AG09319 (cell line): ENCODE measurements around the gene MSANTD1.

ENCODE experiments used
- DNase-seq: peaks from one replicate; pipeline ENCODE4 v3.0.0-alpha.2; 2010; ENCODE audit warnings: low read depth; ENCODE audit errors: extremely low read depth
- TF ChIP-seq, protein P1 (sequence below): IDR thresholded peaks from 2 replicates; pipeline ENCODE4 v1.5.1; 2011; ENCODE audit warnings: low read depth, mild to moderate bottlenecking, inconsistent platforms, low read length, moderate library complexity

MSANTD1 gene

DNA sequence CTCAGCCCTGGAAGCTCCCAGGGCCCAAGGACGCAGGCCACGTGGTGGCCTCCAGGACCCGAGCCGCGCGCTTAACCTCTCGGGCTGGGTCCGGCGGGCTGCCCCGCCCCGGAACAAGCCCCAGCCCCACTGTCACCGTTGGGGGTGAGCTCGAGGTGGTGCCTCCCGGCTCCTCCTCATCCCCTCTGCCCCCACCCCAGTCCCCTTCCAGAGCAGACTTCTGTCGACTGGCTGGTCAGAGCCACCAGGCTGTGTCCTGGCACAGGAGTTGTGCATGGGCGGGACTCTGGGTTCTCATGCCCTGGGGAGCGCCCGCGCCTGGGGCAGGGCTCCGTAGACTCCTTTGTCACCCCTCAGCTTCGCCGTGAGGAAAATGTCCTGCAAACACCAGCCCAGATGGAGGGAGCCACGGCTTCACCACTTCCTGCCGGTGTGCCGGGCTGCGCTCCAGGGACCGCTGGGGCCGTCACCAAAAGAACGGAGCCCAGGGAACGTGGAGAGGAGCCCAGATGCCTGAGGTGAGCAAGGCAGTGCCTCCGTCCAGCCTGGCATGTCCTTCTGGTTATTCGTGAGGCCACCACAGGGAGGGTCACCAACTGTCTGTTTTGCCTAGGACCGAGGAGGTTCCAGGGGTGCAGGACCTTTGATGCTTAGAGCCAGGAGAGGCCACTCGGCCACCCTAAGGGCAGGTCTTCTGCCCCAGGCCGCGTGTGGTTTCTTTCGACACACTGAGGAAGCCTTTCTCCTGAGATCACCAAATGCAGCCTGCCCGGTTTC lies 36.8 kb downstream of the MSANTD1 start:
- DNase-seq, result peak; percentile 54
- TF ChIP-seq, protein P1, sequence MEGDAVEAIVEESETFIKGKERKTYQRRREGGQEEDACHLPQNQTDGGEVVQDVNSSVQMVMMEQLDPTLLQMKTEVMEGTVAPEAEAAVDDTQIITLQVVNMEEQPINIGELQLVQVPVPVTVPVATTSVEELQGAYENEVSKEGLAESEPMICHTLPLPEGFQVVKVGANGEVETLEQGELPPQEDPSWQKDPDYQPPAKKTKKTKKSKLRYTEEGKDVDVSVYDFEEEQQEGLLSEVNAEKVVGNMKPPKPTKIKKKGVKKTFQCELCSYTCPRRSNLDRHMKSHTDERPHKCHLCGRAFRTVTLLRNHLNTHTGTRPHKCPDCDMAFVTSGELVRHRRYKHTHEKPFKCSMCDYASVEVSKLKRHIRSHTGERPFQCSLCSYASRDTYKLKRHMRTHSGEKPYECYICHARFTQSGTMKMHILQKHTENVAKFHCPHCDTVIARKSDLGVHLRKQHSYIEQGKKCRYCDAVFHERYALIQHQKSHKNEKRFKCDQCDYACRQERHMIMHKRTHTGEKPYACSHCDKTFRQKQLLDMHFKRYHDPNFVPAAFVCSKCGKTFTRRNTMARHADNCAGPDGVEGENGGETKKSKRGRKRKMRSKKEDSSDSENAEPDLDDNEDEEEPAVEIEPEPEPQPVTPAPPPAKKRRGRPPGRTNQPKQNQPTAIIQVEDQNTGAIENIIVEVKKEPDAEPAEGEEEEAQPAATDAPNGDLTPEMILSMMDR, result no peak

DNA sequence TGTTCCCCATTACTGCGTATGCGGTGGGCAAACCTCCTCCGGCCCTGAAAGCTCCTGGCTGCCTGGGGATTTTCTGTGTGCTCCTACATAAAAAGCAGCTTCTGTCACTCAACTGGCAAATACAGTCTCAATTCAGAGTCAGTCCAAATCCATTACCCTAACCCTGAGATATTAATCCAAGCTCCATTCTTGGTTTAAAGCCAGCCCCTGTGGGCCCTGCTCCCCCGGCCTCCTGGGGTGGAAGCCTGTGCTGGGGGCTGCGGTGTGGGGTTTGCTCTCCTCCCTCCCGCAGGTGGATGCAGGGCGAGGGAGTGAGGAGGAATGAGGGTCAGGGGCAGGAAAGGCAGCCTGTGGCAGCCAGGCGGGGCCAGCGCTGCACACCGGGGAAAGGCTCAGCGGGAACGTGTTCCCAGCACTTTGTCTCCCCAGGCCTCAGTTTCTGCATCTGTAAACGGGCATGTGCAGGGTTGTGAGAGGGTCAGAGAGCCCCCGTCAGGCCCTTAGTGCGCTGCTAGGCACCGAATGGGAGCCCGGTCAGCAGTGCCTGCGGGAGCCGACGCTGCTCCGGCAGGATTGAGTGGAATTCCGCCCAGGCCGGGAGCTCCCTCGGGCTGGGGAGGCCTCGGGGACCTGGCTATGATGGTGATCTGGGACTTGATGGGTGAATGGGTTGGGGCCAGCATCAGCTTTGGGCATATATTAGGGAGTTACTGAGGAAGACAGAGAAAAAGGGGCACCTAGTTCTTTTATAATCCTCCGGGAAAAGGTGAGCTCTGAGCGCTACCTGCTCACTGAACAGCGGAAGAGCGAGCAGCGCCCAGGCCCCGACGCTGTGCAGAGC lies 37.6 kb downstream of the MSANTD1 start:
- DNase-seq, result no peak
- TF ChIP-seq, protein P1, result no peak

DNA sequence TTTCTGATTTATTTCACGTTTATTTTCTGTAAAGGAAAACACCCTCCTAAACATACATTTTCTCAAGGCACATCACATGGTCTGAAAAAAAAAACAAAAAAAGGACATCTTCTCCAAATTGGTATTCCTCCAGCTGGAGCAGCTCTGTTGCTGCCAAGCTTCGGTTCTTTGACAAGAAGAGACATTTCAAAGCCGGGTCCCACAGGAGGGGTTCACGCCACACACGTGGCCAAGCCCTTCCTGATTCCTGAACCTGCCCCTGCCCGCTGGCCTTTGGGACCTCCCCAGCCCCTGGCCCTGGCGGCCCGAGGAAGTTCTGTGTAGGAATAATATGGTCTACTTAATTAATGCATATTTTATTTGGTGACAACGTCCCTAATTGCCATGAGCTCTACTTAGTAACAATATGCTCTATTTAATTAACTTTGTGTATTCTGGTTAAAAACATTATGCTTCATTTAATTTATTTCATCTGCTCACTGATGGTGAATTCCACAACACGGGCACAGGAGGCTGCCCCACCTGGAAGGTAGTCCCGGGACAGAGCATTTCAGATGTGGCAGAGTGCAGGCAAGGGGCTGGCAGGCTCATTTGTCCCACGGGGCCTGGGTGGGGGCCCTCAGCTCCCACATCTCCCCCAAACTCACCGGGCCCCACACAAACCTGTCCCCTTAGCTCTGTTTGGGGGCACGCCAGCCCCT lies 38.5 kb downstream of the MSANTD1 start:
- TF ChIP-seq, protein P1, result no peak
- no peak for DNase-seq

DNA sequence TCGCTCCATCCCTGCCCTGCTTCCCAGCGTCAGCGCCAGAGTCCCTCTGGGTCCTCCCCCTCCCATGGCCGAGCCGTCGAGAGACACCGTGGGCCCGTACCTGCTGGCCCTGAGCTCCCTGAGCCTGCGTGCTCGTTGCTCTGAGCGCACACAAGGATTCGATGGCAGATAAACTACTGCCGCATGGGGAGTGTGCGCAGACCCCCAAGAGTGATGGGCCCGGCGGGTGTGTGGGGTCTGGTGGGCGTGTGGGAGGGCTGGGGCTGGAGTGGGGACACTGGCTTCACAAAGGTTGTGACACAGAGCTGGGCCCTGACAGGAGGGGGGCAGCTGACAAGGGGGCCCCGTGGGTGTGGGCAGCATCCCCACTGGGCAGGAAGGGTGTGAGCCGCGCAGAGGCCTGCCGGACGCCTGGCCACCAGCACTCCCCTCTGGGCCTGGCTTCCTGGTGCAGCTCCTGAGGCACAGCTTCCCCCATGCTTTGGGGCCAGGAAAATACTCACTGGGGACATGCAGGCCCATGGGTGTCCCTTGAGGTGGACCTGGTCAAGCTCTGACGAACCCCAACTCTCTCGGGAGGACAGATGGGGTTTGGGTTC lies 39.1 kb downstream of the MSANTD1 start:
- DNase-seq, result no peak
- TF ChIP-seq, protein P1, result no peak

DNA sequence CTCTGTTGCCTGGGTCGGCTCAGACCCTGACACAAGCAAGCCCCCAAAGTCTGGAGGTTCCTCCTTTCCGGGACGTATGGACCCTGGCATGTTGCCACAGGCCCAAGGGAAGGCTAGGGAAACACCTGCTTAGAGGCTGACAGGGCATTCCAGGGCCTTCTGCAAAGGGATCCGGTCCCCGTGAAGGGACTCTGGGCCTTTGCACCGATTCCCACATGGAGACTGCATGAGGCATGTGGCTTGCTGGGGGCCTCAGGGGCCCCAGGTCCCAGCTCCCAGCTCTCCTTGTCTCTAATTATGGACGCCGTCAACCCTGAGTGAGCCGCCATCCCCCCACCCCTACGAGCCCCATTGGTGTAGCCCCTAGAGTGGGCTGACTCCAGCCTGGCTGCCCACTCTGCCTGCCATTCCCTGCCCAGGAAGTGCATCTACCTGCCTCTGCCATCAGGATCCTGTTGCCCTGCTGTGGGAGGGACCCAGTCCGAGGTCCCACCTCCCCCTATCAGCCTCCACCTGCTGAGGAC lies 39.7 kb downstream of the MSANTD1 start:
- no peak for DNase-seq
- TF ChIP-seq, protein P1, result no peak

DNA sequence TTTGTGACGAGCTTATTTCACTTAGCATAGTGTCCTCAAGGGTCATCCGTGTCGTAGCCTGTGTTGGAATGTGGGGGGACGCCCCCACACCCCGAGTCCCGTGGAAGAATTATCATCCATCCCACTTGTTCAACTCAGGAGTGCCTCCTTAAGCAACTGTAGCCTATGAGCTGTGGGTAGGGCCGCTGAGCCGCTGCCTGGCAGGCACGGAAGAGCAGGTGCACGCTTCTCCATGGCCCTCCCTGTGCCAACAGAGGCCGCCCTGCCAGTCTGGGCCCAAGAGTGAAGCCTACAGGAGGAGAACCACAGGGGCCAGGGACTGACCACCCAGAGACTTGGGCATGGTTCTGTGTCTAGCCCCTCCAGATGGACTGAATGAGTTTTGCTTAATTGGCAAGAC lies 41.5 kb downstream of the MSANTD1 start:
- TF ChIP-seq, protein P1, result no peak

More for the DNA sequence above, 41.5 kb downstream of the MSANTD1 start:
- no peak for DNase-seq
